NAMALWA (cell line): Measurements from ENCODE around the gene RFTN1.
"Not testable (repeated sequence)": the region's sequence is repeated elsewhere in the genome, so short reads cannot be mapped to it uniquely, and the experiment has no call there.

ENCODE experiments used
- DNase-seq: peaks from one replicate; pipeline ENCODE4 v3.0.0-alpha.2; 2015; ENCODE audit warnings: low spot score

Gene RFTN1

DNA sequence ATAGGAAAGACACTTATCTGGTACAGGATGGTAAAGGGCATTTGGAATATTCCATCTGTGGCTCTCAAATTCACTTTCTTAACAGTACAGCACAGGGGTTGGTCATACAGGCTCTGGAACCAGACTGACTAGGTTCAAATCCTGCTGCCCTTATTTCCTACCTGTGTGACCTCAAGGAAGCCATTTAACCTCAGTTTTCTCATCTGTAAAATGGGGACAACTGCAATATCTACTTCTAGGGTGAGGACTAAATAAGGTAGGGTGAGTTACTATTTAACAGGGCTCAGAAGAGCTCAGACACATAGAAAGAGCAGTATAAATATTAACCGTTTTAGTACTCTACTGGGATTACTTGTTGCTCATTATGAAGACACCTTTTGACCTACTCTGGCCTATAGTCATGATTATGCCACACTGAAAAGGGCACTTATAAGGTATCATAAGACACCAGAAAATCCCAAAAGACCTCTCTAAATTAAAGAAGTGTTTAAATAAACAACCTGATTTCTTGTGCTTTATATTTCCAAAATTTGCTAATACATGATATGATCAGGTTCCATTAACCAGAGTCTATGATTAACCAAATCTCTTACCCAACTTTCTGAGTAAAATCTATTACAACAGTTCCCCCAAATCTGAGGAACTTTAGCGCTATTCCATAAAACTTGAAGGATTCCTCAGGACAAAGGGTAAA, 6.5 kb downstream of the RFTN1 start:
- DNase-seq, result no peak

DNA sequence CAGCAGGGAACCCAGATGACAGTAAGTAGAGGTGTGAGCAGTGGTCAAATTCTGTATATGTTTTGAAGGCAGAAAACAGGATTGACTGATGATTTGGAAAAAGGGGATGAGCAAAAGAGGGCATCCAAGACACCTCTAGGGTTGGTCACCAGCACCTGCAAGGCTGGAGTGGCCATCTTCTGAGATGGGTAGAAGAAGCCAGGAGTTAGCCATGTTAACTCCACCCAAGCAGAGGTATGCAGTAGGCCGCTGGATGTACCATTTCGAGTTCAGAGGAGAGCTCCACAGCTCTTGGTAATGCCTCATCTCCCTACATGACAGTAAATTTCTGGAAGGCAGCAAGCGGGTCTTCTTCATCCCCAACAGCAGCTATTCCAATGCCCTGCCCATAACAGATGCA, 7.0 kb downstream of the RFTN1 start:
- no peak for DNase-seq

- no peak for DNase-seq
These were observed 8.8 kb downstream of the RFTN1 start for GRCh38 chr3:16504692-16505091.

GRCh38 chr3:16504242-16504641, 9.3 kb downstream of the RFTN1 start:
- DNase-seq, result peak; percentile 45

GRCh38 chr3:16503191-16503776, 10.2 kb downstream of the RFTN1 start:
- no peak for DNase-seq

DNA sequence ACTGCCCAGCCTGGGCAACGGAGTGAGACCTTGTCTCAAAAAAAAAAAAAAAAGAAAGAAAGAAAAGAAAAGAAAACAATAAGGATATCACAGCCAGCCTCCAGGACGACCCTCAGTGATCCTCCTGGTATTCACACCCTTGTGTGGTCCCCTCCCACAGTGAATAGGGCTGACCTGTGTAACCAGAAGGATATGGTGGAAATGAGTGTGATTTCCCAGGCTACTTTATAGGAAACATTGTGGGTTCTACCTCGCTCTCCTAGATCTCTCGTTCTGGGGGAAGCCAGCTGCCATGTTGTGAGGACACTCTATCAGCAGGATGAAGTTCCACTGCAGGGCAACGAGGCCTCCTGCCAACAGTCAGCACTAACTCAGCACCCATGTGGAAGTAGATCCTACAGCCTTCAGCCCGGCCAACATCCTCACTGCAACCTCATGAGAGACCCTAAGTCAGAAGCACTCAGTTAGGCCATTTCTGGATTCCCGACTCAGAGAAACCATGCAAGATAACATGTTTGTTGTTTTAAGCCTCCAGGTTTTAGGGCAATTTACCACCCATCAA, 11.1 kb downstream of the RFTN1 start:
- no peak for DNase-seq

GRCh38 chr3:16501376-16501775, 12.1 kb downstream of the RFTN1 start:
- DNase-seq, result no peak

GRCh38 chr3:16500911-16501310, 12.6 kb downstream of the RFTN1 start:
- no peak for DNase-seq

- DNase-seq, result no peak
These were observed 13.4 kb downstream of the RFTN1 start for GRCh38 chr3:16500093-16500492.

- DNase-seq, result no peak
These were observed 14.1 kb downstream of the RFTN1 start for GRCh38 chr3:16499351-16499750.

- DNase-seq, result no peak
These were observed 15.2 kb downstream of the RFTN1 start for GRCh38 chr3:16498130-16498890.

GRCh38 chr3:16496408-16497222, 16.9 kb downstream of the RFTN1 start:
- no peak for DNase-seq

- no peak for DNase-seq
These were observed 17.5 kb downstream of the RFTN1 start for GRCh38 chr3:16496008-16496407.

DNA sequence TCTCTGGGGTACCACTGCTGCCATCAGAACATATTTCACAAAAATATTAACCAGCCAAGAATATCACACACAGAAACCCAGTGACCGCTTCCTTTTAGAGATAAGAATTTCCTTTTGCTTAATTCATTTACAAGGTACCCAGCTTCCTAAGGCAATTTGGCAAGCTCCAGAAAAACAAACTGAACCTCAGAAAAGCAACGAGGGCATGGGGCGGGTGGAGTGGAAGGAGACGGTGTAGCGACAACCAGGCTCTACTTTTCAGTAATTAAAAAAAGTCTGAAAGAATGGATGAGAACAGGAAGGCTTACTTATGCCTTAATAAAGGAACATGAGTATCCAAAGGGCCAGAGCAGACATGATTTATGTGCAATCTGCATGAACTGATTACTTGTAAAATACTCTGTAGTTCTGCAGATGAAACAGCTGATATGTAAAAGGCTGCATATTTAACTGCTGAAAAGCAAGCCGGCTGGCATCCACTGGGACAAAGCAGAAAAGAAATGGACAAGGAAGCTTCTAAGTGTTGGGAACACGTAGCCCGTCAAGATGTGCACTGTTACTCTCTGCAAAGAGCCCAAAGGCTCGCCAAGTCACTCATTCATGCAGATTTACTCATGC, 18.6 kb downstream of the RFTN1 start:
- DNase-seq, result no peak

GRCh38 chr3:16494094-16494493, 19.4 kb downstream of the RFTN1 start:
- no peak for DNase-seq

DNA sequence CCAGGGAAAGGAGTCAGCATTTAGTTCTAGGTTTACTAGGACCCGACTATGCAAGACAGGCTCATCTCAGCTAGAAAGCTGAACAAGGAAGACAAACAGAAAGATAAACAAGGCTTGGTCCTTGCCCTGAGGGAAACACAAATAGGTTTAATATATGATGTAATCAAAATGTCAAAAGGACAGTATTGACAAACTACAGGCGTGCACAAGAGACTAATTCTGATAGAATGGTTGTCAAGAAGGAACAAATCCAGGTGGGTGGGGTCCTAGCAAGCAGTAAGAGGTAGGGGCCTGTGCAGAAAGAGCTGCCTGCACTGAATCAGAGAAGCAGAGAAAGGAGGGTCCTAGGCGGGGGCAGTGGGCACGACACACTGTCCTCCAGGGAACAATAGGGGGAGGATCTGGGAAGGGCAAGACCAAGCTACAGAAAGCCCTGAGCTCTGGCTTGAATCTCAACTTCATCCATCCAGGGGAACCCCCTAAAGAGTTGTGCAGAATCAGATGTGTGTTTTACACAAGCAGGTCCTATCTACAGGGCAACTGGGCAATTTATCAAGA, 23.4 kb downstream of the RFTN1 start:
- no peak for DNase-seq

DNA sequence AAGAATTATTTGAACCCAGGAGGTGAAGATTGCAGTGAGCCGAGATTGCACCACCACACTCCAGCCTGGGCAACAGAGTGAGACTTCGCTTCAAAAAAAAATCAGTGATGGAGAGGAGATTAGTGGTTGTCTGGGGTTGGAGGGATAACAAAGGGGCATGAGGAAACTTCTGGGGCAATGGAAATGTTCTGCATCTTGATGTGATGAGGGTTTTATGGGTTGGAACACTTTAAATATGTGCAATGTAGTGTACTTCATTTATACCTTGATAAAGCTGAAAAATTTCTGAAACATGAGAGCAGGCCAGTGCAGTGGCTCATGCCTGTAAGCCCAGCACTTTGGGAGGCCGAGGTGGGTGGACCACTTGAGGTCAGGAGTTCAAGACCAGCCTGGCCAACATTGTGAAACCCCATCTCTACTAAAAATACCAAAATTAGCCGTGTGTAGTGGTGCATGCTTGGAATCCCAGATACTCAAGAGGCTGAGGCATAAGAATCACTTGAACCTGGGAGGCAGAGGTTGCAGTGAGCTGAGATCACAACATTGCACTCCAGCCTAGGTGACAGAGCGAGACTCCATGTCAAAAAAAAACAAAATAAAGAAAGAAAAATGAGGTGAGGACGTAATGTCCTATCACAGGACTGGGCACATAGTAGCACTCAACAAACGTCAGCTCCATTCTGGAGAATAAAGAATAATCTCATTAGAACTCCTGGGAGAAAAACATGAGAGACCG, 24.0 kb downstream of the RFTN1 start:
- DNase-seq, result not testable (repeated sequence)

DNA sequence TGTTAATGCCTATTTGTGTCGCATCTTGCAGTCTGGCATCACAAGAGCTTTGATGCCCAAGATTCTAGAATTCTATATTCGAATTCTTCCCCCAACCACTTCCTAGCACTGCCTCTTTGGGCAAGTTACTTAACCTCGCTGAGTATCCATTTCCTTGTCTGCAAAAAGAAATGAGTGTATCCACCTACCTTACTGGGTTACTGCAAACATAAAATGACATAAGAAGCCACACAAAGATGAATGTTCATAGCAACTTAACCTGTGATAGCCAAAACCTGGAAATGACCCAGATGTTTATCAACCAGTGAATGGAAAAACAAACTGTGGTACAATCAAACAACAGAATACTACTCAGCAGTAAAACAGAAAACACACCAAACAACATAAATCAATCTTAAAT, 24.9 kb downstream of the RFTN1 start:
- DNase-seq, result no peak

- DNase-seq, result no peak
These were observed 25.9 kb downstream of the RFTN1 start for GRCh38 chr3:16487511-16488175.

GRCh38 chr3:16486951-16487480, 26.5 kb downstream of the RFTN1 start:
- DNase-seq, result no peak
